ENCODE results near the gene WNK4.

WNK4 gene

DNA sequence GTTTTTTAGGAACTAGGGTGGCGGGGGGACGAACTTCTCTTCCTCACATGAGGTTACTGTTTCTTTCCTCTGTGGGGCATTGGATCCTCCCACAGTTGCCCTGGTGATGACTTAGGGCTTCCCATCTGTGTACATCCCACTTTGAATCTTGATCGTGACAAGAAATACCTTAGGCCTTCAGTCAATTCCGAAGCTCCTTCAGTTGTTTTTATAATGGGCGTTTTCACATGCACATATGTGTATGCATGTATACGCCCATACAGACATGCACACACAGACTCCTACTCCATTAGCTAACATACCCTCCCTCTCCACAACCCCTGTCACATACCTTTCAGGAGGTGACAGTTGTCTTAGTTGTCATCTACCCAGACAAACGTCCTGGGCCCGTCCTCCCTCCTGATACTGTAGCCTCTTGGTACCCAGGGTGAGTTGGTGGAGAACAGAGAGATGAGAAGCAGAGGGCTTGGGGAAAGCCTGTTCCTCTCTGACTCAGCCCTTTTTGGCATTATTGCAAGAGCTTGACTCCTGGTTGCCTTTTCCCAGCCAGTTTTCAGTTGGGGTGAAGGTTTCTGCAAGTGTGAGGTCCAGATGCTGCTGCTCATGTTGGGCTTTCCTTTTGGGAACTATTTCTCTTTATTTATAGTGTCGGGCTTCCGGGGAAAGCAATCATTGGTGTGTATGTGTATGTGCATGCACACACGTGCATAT lies 61.7 kb downstream of the WNK4 start:
- DNase-seq: no peak

DNA sequence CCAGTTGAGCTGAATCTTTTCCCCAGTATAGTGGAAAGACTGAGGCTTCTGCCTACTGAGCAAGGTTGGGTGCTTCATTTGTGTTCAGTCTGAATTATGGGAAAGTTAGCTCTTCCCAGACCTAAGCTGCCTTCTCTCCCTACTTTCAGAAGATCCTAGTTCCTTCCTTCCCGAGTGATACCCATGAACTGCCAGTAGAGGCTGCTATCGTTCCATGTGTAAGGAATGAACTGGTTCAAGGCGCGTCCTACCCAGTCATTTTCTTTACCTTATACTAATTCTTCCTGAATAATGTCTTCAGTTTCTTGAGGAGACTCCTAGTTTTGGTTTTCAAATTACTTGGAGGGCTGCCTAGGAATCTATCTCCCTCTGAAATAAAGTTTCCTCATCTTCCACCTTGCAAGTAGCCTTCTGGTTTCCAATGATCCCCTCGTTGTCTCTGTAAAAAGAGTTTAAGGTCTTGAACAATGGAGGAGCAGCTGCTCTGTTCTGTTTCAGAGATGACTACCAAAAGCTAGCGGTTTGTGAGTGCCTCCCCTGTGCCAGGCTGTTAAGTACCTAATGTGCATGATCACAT lies 63.0 kb downstream of the WNK4 start:
- DNase-seq: no peak

DNA sequence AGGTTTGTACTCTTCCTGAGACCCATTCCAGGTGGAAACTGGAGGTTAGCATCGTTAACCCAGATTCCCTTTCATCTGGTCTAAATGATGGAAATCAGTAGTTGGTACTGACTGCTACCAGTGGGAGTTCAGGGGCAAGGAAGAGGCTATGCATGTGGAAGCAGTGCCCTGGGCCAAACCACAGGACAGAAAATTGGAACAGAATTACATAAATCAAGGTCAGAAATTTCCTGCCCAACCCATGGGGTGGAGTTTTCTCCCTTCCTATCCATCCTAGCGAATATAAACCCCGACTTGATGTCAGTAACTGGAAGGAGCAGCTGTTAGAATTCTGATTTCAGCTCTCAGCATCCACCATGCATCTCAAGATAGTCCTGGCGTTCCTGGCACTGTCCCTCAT lies 63.9 kb downstream of the WNK4 start, which contains the start of gene AOC2:
AOC2 (plus strand) TSS at position 310 of the 400 bp plus-strand sequence; CDS start at position 357, 47 bp downstream.
- no peak for DNase-seq

DNA sequence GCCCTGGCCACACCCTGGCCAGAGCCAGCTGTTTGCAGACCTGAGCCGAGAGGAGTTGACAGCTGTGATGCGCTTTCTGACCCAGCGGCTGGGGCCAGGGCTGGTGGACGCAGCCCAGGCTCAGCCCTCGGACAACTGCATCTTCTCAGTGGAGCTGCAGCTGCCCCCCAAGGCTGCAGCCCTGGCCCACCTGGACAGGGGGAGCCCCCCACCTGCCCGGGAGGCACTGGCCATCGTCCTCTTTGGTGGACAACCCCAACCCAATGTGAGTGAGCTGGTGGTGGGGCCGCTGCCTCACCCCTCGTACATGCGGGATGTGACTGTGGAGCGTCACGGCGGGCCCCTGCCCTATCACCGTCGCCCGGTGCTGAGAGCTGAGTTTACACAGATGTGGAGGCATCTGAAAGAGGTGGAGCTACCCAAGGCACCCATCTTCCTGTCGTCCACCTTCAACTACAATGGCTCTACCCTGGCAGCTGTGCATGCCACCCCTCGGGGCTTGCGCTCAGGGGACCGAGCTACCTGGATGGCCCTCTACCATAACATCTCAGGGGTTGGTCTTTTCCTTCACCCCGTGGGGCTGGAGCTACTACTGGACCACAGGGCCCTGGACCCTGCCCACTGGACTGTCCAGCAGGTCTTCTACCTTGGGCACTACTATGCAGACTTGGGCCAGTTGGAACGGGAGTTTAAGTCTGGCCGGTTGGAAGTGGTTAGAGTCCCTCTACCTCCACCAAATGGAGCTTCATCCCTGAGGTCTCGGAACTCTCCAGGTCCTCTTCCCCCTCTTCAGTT lies 64.5 kb downstream of the WNK4 start:
- DNase-seq: no peak

DNA sequence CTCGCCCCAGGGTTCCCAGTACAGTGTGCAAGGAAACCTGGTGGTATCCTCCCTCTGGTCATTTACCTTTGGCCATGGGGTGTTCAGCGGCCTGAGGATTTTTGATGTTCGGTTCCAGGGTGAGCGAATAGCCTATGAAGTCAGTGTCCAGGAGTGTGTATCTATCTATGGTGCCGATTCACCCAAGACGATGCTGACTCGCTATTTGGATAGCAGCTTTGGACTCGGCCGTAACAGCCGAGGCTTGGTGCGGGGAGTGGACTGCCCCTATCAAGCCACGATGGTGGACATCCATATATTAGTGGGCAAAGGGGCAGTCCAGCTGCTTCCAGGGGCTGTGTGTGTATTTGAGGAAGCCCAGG lies 65.1 kb downstream of the WNK4 start:
- DNase-seq: no peak

DNA sequence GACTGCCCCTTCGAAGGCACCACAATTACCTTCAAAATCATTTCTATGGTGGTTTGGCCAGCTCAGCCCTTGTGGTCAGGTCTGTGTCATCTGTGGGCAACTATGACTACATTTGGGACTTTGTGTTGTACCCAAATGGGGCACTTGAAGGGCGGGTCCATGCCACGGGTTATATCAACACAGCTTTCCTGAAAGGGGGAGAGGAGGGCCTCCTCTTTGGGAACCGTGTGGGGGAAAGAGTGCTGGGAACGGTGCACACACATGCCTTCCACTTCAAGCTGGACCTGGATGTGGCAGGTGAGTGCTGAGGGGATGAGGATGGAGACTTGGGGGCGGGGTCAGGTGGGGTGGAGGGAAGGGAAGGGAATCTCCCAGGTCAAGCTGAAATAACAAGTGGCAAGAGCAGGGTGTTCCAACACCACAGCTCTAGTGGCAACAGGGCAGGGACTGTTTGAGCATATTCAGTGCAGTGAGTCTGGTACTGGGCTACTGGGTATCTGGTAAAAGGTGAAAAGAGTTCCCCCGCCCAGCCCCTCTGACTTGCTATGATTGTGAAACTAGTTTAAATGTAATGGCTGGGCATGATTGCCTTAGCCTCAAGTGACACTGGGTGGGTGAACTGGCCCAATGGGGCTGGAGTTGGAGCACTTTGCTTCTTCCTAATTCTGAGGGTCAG lies 65.6 kb downstream of the WNK4 start:
- peak; percentile 64 for DNase-seq

Measured in left hindlimb (tissue), 1 donor.